Esophagus muscularis mucosa (tissue), 4 donors: Measurements from ENCODE around the gene FAR2. TPM values are rescaled to one million over a fixed set of nuclear protein-coding genes. Genes with fewer than 3 reads are reported as not detected.

Source experiments
- DNase-seq: peaks from one replicate; pipeline ENCODE4 v3.0.0-alpha.2; 2017; ENCODE audit errors: extremely low spot score
- H3K27ac ChIP-seq, 4 donors: fragments of 200-600 bp; sonication (generic); replicated peaks in 1 of 4; 1 replicate in 3 of 4; 2 replicates in 1 of 4; pipeline ENCODE4 v1.5.1; 2016 to 2019; ENCODE audit warnings: mild to moderate bottlenecking in 1 of 4
- H3K27me3 ChIP-seq, 4 donors: fragments of 200-600 bp; sonication (generic); one replicate each; pipeline versions ENCODE4 v1.5.1 to v1.6.0; 2016 to 2019
- H3K36me3 ChIP-seq, 4 donors: fragments of 200-600 bp; sonication (generic); one replicate each; pipeline ENCODE4 v1.5.1; 2016 to 2019
- H3K4me1 ChIP-seq, 4 donors: fragments of 200-600 bp; sonication (generic); one replicate each; pipeline ENCODE4 v1.5.1; 2016 to 2019
- H3K4me3 ChIP-seq, 4 donors: fragments of 200-600 bp; sonication (generic); 1 replicate in 2 of 4; 2 replicates in 2 of 4; pipeline ENCODE4 v1.5.1; 2016 to 2019; ENCODE audit warnings: mild to moderate bottlenecking in 4 of 4, moderate library complexity in 1 of 4
- H3K9me3 ChIP-seq, 4 donors: fragments of 200-600 bp; sonication (generic); 1 replicate in 3 of 4; 2 replicates in 1 of 4; pipeline ENCODE4 v1.5.1; 2016 to 2019
- CTCF ChIP-seq, 3 experiments: fragments of 200-600 bp in 2 of 3; fragments of 450-650 bp in 1 of 3; sonication (generic) in 2 of 3; IDR thresholded peaks; one replicate each; pipeline ENCODE4 v1.5.1; 2017 to 2019; ENCODE audit warnings: antibody characterized with exemption in 3 of 3, mild to moderate bottlenecking in 2 of 3, moderate library complexity in 1 of 3
- EP300 ChIP-seq: sonication (generic); formaldehyde crosslinking; IDR thresholded peaks from one replicate; pipeline ENCODE4 v1.6.1; 2017; ENCODE audit warnings: antibody characterized with exemption
- POLR2A ChIP-seq: fragments of 450-650 bp; IDR thresholded peaks from one replicate; pipeline ENCODE4 v1.6.1; 2017; ENCODE audit warnings: antibody characterized with exemption, moderate library complexity, mild to moderate bottlenecking, low read depth
- POLR2AphosphoS5 ChIP-seq, 2 donors: sonication (generic); formaldehyde crosslinking; IDR thresholded peaks; one replicate each; pipeline ENCODE4 v1.6.1; 2017; ENCODE audit warnings: antibody characterized with exemption in 2 of 2
- whole genome bisulfite sequencing: methylation state at CpG from one replicate; pipeline ENCODE4 v1.1.5; 2018; 5-methylcytosine and 5-hydroxymethylcytosine counted together
- intact Hi-C: fragments of 100-400 bp; cut with DNase I; formaldehyde crosslinking; loops from one replicate; pipeline ENCODE4 v1.15.1; 2023
- total RNA-seq, 4 donors: library from RNA; depleted of rRNA; stranded (reverse); fragments of >200 nt; gene quantifications; one replicate each; pipeline versions ENCODE4 v1.1.0 to v1.2.1, GENCODE V29; 2016

The FAR2 gene
- total RNA-seq, 4 donors from 2014 or later: 11.6 to 15.0 (median 11.9) TPM

GRCh38 chr12:29269706-29270408, 120.8 kb downstream of the FAR2 start:
- no peaks in the 10 kb centered on the region for H3K4me1 ChIP-seq
- peaks cover 0 to 11% (median 2%) of the 10 kb centered on the region in 4 donors for H3K36me3 ChIP-seq
- intact Hi-C loops: no loop called here
- no peaks in the 10 kb centered on the region for H3K9me3 ChIP-seq
- no peak for DNase-seq
- no peak overlapping the region for H3K27ac ChIP-seq
- WGBS: 90% methylated on average over 5 of the region's 5 CpGs
- H3K4me3 ChIP-seq: no peak overlapping the region
- no peak for TF ChIP-seq POLR2AphosphoS5 (IDR thresholded peaks at IDR 0.05)
- TF ChIP-seq POLR2A: no peak
- no peak for TF ChIP-seq EP300
- no peak for TF ChIP-seq CTCF (IDR thresholded peaks at IDR 0.05)
- no peaks in the 10 kb centered on the region for H3K27me3 ChIP-seq

GRCh38 chr12:29270446-29270845, 121.4 kb downstream of the FAR2 start:
- Histone ChIP-seq H3K27ac (no peak overlapping the region), H3K27me3 (no peaks in the 10 kb centered on the region), H3K9me3 (no peaks in the 10 kb centered on the region), H3K36me3 (peaks cover 0 to 11% (median 2%) of the 10 kb centered on the region in 4 donors), H3K4me1 (no peaks in the 10 kb centered on the region), H3K4me3 (no peak overlapping the region)
- intact Hi-C loops: no loop called here
- TF ChIP-seq POLR2A (no peak), EP300 (no peak), CTCF (IDR thresholded peaks at IDR 0.05) (no peak), POLR2AphosphoS5 (IDR thresholded peaks at IDR 0.05) (no peak)
- no peak for DNase-seq
- WGBS: 99% methylated on average over 5 of the region's 5 CpGs

DNA sequence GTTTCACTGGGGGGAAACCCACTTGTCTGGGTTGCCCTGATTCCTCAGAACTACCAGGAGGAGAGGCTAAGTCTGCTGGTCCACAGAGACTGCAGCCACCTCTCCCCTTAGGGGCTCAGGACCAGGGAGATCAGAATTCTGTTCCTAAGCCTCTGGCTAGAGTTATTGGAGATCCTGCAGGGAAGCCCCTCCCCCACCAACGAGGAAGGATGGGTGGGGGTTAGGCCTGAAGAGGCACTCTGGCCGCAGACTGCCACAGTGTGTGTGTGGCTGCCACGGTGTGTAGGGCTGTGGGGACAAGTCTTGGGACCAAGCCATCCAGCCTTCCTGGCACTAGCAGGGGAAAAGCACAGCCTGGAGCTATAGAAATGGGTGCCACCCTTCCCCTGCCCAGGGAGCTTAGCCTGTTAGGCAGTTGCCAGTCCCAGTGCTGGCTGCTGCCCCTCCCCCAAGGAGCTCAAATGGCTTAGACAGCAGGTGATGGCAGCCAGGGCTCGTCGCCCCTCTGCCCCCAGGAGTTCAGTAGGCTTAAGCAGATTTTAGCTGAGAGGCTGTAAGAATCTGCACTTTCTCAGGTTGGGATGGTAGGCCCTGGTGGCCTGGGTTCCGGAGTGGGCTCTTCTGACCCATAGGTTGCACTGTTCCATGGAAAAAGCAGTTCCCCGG, 124.2 kb downstream of the FAR2 start:
- no peaks in the 10 kb centered on the region for H3K27me3 ChIP-seq
- DNase-seq: no peak
- TF ChIP-seq POLR2A: no peak
- no peak for TF ChIP-seq CTCF (IDR thresholded peaks at IDR 0.05)
- no peak for TF ChIP-seq POLR2AphosphoS5 (IDR thresholded peaks at IDR 0.05)
- TF ChIP-seq EP300: no peak
- no peak overlapping the region for H3K27ac ChIP-seq
- intact Hi-C loops: no loop called here
- no peaks in the 10 kb centered on the region for H3K9me3 ChIP-seq
- H3K36me3 ChIP-seq: peaks cover 0 to 11% (median 2%) of the 10 kb centered on the region in 4 donors
- H3K4me3 ChIP-seq: no peak overlapping the region
- H3K4me1 ChIP-seq: no peaks in the 10 kb centered on the region
- WGBS: 90% methylated on average over 6 of the region's 7 CpGs

DNA sequence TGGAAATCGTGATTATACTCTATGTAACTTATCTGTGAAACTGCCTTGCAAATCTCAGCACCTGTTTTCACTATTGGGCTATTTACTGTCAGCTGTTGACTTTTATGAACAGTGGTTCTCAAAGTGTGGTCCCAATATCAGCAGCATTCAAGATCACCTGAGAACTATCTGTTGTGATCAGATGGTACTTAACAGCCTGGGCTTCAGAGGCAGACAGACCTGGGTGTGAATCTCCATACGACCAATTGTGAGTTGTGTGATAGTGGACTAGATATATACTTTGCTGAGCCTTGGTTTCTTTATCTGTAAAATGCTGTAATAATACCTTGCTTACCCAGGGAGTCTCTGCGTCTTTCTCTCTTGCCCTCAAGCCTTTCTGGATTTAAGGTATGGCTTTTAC, 126.8 kb downstream of the FAR2 start:
- H3K4me1 ChIP-seq: peaks cover 0 to 8% (median 3%) of the 10 kb centered on the region in 4 donors
- H3K27ac ChIP-seq: no peak overlapping the region
- peaks cover 0 to 11% (median 2%) of the 10 kb centered on the region in 4 donors for H3K36me3 ChIP-seq
- H3K9me3 ChIP-seq: no peaks in the 10 kb centered on the region
- H3K27me3 ChIP-seq: no peaks in the 10 kb centered on the region
- intact Hi-C loops: no loop called here
- TF ChIP-seq CTCF (IDR thresholded peaks at IDR 0.05) (no peak), POLR2A (no peak), EP300 (no peak), POLR2AphosphoS5 (IDR thresholded peaks at IDR 0.05) (no peak)
- DNase-seq: no peak
- 95% methylated on average over 3 of the region's 3 CpGs for WGBS
- no peak overlapping the region for H3K4me3 ChIP-seq
